ENCODE measurements around the gene SMARCE1.

Gene SMARCE1

DNA sequence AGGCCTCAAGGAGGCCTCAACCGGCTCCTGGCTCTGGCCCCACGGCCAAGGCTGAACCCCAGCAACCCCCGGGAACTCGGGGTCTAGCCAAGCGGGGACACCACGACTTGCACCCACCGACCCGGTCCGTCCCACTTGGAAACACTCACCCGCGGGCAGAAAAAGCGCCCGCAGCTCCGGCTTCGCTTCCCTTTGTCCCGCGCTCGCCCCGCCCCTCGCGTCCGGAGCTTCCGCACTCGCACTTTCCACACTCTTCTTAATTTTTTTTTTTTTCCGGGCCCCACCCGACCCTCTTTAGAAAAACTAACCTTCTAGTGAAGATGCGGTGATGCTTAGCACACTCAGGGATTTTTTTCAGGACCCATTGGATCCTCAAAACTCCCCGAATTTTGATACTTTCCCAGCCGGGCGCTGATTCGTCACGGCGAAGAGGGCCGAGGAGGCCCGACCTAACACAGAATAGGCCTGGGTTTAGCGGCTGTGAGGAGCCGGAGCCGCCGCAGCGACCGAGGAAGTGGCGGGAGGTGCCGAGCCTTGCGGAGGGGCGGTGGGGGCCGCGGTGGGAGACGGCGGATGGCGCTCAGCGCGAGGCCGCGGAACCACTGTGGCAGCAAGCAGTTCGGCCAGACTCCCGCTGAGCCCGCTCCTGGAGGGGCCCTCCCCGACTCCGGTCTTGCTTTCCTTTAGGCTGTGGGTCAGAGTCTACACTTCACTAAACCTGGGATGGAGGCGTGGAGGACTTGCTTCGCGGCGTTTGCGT is at the start of gene SMARCE1:
TSS of gene SMARCE1 (minus strand) at position 195 of the 760 bp plus-strand sequence. CDS start 2,016 bp downstream, outside the sequence.
- peak; percentile 84 for DNase-seq (ENCODE audit: low spot score)

GRCh38 chr17:40697297-40697696 is 49.7 kb upstream of the SMARCE1 start:
- no peak for DNase-seq (ENCODE audit: low spot score)

GRCh38 chr17:40696651-40697072 is 49.0 kb upstream of the SMARCE1 start:
- DNase-seq (ENCODE audit: low spot score): no peak

GRCh38 chr17:40695874-40696472 is 48.4 kb upstream of the SMARCE1 start:
- DNase-seq (ENCODE audit: low spot score): no peak

DNA sequence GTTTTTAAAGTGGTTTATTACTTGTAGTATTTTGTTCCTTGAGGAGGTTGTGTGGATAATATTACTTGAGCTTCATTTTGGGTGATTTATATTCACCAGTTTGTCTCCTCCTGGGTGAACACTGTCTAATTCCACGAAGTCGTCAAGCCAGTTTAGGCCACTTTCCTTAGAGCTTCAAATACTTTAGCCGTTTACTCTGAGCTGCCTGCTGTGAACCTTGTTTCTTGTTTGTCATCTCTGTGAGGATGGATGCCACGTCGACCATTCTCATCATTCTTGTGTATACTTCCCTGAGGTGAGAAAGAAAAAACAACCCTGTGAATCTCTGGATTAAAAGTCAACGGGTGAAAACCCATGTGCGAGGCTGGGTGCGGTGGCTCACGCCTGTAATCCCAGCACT is 47.0 kb upstream of the SMARCE1 start:
- DNase-seq (ENCODE audit: low spot score): no peak

DNA sequence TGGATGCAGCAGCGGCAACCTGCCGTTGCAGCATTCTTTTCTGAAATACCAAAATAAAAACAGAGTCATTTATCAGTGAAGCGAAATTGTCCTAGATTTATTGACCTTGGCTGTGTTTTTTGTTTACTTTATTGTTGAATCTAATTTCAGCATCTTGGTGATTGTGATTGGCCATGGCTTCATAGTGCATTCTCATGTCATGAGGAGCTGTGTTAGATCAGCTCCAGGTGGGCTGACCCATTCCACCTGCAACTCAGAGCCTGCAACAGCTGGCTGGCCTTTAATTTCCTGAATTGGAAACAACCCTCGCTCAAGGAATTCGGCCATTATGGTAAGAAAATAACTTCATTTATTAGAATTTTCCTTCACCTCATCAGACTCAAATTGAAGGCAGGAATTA is 39.5 kb upstream of the SMARCE1 start:
- DNase-seq (ENCODE audit: low spot score): no peak

DNA sequence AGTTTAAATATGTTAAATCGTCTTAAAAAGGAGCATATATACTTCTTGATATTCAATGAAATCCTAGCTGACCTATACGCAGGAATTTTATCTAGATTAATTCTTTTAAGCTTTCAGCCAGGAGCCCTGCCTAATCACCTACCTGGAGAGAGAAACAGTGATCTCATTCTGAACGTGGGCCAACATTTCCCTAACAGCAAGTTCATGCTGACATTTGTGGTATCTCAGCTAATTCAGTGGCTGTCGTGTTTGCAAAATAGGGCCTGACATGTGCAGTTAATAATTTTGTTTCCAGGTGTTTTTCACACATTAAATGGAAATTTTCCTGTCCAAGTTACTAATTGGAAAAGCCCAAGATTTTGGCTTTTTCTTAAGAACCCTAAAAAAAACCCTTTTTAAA is 38.6 kb upstream of the SMARCE1 start:
- DNase-seq (ENCODE audit: low spot score): no peak

DNA sequence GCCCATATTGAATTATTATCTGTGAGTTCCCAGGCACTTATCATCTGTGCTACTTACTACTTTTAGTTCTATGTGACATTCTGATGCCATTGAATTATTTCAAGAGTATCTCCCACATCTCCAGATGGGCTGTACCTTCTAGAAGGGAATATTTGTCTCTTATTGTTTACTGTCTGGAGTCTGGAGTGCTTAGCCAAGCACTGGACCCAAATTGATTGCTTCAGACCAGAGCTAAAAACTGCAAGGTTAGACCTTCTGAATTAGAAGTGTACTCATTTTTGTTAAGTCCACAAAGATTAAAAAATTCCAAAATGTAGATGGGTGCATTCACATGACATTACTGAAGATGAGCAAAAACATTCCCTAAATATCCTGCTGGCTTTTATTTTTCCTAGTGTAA is 33.4 kb upstream of the SMARCE1 start:
- no peak for DNase-seq (ENCODE audit: low spot score)

- DNase-seq (ENCODE audit: low spot score): no peak
These were observed 31.9 kb upstream of the SMARCE1 start for GRCh38 chr17:40679523-40679907.

DNA sequence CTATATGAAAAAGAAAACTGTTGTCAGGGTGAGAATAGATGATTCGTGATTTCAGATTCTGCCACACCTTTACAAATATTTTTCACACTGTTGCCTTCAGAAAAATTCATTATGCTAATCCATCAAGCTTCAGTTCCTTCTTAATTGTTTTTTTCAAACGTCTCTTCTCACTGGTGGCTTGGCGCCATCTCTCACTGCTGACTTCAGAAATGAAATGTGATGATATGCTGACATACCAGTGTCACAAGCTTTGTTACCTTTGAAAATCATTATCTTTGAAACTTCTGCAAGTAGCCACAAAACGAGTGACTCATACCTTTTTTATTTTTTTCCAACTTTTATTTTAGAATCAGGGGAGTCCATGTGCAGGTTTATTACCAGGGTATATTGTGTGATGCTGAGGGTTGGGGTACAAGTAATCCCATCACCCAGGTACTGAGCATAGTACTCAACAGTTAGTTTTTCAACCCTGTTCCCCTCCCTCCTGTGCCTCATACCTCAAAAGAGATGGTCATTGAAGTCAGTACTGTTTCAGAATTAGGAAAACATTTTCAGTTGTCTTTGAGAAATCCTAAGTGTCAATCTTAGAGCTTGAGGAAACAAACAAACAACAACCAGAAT is 31.4 kb upstream of the SMARCE1 start:
- no peak for DNase-seq (ENCODE audit: low spot score)

- DNase-seq (ENCODE audit: low spot score): no peak
These were observed 28.3 kb upstream of the SMARCE1 start for GRCh38 chr17:40675905-40676304.

- DNase-seq (ENCODE audit: low spot score): no peak
These were observed 25.0 kb upstream of the SMARCE1 start for GRCh38 chr17:40672654-40673053.

- DNase-seq (ENCODE audit: low spot score): no peak
These were observed 23.7 kb upstream of the SMARCE1 start for GRCh38 chr17:40671282-40671681.

DNA sequence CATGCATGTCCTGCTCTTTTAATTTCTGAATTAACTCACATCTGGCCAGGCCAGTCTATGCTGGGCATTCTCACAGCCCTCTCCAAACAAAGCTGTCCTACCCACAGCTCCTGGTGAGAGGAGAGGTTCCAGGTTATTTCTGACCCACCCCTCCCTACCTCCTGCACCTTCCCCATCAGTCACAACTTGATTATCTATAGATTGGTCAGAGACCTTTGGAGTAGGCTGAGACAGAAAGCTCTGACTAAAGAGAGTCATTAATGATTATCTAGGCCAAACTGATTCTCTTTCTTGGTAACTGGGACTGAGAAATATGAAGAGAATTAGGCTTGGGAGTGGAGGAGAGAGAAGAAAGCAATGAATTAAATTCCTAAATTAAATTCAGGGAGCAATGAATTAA is 18.7 kb upstream of the SMARCE1 start:
- no peak for DNase-seq (ENCODE audit: low spot score)

DNA sequence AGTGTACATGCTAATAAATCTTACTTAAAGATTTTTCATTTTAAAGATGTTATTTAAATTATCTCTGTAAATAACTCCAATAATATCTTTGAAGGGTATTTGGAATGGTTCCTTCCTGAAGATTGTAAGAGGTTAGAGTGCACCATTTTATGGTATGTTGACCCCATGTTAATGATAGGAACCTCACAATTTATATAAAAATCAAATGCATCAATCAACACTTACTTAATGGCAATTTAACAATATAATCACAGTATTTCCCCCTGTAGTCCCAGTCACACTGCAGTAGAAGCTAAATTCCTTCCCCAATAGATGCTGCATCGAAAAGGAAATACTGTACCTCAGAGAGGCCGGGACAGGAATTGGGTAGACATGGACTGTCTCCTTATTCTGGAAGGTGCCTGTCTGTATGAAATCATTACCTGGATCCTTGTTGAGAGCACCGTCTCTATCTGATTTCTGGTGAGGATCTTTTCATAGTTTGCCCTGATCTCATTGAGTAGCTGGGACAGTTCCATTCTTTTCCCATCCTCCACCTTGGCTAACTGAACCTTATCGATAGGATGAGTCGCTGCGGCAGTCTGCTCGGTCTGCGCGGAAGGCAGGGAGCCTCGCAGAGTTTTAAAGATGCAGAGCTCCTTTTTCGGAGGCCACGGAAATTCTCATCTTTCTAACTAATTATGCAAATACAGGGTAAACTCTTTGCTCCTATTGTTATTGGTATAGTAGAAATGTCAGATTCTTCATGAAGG is 17.1 kb upstream of the SMARCE1 start, which contains the start of gene KRT222:
TSS of gene KRT222 (minus strand) at position 596 of the 752 bp plus-strand sequence. CDS start at position 518, 78 bp downstream.
- no peak for DNase-seq (ENCODE audit: low spot score)

DNA sequence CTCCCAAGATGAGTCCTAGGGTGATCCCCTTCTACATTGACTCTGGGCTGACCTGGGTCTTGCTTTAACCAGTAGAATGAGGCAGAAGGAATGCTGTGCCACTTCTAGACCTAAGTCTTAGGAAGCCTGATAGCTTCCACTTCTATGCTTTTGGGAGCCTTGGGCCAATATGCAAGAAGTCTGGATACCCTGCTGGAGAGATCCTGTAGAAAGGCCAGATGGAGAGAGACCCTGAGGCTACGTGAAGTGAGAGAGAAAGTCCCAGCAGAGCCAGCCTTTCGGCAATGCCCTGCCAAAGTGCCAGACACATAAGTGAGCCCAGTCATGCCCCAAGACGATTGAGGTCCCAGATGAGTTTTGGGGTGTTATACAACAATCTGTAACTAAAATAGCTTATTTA is 15.6 kb upstream of the SMARCE1 start:
- no peak for DNase-seq (ENCODE audit: low spot score)

DNA sequence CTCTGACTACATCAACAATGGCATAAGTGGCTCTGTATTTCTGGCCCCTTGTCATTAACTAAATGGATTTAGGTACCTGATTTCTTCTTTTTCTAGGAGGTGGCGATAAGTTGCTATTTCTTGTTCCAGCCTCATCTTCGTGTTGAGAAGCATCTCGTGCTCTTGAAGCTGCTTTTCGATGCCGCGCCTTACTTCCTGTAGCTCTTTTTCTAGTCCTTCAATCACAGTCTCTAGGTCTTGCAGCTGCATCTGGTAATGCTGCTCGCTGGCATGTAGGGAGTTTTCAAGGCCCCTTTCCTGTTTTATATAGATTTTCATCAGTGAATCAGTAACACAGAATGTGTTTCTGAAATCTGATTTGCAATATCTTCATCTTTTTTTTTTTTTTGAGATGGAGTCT is 12.3 kb upstream of the SMARCE1 start:
- no peak for DNase-seq (ENCODE audit: low spot score)

- no peak for DNase-seq (ENCODE audit: low spot score)
These were observed 10.8 kb upstream of the SMARCE1 start for GRCh38 chr17:40658396-40658795.

DNA sequence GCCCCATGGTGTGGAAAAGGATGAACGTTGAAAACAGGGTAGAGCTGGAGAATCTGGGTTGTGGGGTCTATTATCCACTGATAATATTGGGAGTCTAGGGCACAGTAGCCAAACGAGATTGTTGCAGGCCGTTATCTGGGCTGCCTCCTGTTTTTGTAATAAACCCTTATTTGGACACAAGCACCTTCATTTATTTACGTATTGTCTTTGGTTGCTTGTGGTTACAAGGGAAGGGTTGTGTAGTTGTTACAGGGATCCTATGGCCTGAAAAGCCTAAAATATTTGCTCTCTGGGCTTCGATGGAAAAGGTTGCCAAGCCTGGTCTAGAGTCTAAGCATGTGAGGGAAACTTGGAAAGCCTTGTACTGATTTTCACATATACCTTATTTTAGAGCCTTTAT is 4.3 kb upstream of the SMARCE1 start:
- DNase-seq (ENCODE audit: low spot score): no peak

DNA sequence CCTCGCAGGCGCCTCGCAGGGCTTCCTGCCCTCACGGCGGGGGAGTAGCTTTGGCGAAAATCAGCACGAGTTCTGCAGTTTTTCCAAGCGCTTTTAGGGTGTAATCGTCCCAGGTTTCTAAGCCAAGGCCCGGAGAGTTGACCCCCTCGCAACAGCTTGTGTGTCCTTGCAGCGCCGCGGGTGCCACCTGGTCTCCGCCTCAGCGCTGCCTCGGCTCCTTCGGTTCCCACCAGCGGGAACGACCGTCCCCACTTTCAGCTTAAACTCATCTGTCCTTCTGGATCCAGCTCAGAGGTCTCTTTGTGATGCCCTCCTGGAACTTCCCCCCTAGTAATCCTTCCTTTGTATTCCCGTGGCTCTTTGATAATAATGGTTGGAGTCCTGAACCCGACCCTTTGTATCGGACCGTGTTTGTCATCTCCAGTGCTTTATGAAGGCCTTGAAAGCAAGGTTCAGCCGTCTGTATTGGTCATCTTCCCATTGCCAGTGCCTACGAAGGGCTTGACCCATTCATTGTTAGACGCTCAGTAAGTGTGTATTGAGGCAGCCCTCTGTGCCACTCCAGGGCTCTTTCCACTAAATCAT is 858 bp upstream of the SMARCE1 start:
- no peak for DNase-seq (ENCODE audit: low spot score)

DNA sequence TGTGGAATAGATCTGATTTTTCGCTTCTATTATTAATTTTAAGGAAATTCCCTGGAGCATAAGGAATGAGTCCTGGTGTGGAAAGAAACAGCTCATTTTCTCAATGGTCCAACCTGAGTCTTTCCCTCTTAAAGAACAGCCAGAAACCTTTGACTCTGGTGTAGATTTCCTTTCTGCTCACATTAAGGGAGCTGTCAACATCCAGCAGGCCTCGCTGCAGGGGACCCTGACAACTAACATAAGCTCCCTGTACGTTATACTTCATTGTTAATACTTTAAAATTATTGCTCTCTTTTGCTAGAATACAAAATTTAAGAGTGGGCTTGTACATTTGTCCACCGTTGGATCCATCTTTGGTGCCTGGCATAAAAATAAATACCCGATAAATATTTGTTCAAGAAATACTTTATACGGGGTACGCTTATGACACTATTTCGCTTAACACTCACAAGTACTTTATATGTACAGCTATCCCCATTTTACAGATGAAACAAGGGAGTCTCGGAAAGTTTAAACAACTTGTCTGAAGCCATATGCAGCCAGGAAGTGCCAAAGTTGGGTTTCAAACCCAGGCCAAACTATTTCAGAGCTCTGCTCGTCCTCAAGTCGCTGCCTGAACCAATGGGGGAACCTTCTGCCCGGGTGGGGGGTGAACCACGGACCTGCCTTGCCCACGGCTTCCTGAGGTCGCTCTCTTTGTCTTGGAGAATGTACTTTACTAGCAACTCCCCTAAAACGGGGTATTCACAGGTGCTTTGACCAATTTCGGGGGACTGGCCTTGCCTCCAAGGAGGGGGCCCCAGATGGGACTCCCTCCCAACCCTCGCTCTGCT is 611 bp downstream of the SMARCE1 start:
- peak; percentile 52 for DNase-seq (ENCODE audit: low spot score)

Data from germinal center (tissue), 1 donor.